ENCODE results near the gene FNTB. TPM values are rescaled to one million over a fixed set of nuclear protein-coding genes. Genes with fewer than 3 reads are reported as not detected.

FNTB gene, protein sequence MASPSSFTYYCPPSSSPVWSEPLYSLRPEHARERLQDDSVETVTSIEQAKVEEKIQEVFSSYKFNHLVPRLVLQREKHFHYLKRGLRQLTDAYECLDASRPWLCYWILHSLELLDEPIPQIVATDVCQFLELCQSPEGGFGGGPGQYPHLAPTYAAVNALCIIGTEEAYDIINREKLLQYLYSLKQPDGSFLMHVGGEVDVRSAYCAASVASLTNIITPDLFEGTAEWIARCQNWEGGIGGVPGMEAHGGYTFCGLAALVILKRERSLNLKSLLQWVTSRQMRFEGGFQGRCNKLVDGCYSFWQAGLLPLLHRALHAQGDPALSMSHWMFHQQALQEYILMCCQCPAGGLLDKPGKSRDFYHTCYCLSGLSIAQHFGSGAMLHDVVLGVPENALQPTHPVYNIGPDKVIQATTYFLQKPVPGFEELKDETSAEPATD
- 17.3 and 20.2 TPM in 2 replicates for polyA plus RNA-seq (2011; rRNA removed)
- polyA minus RNA-seq (2011; rRNA and poly(A)+ RNA removed): 31.3 and 40.5 TPM in 2 replicates

DNA sequence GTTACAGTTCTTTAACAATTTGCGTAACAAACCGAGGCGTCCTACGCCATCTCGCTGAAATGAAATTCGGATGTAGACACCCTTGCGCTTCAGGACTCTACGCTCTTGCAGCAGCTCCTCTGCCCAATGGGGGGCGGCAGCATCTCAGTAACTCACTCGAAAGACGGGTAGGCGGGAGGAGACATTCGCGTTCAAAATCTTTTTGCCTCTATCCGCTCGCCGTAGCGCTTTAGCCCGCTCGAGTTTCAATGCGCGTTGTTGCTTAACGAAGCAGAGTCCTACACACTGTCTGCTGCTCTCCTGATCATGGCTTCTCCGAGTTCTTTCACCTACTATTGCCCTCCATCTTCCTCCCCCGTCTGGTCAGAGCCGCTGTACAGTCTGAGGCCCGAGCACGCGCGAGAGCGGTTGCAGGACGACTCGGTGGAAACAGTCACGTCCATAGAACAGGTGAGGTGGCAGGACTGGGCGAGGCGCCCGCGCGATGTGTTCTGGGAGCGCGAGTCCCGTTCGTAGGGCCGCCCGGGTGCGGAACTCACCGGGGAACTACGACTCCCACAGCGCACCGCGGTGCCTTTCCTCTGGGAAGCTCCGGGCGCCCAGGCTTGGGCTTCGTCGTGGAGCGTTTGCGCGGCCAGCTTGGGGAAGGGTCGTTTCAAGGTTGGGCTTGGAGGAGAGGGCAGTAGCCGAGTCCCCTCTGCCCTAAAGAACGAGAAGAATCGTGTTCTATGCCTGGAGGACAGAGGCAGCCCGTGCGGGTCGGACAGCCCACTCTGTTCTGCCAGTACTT is at the start of gene FNTB:
Gene FNTB (plus strand): TSS at position 248 of the 790 bp plus-strand sequence. CDS start 59 bp downstream, at position 307.
- Histone ChIP-seq H3K27me3 (ENCODE audit: control insufficient read depth, insufficient read depth, low read length) (peaks cover 9% of the 10 kb centered on the region), H3K4me3 (ENCODE audit: low read depth, low read length) (peak within 1 kb of the TSS; percentile 99), H3K27ac (ENCODE audit: low read depth, low read length) (peak within 1 kb of the TSS; percentile 80), H3K9me3 (ENCODE audit: control insufficient read depth, insufficient read depth, low read length) (no peaks in the 10 kb centered on the region)
- TF ChIP-seq, protein P1, sequence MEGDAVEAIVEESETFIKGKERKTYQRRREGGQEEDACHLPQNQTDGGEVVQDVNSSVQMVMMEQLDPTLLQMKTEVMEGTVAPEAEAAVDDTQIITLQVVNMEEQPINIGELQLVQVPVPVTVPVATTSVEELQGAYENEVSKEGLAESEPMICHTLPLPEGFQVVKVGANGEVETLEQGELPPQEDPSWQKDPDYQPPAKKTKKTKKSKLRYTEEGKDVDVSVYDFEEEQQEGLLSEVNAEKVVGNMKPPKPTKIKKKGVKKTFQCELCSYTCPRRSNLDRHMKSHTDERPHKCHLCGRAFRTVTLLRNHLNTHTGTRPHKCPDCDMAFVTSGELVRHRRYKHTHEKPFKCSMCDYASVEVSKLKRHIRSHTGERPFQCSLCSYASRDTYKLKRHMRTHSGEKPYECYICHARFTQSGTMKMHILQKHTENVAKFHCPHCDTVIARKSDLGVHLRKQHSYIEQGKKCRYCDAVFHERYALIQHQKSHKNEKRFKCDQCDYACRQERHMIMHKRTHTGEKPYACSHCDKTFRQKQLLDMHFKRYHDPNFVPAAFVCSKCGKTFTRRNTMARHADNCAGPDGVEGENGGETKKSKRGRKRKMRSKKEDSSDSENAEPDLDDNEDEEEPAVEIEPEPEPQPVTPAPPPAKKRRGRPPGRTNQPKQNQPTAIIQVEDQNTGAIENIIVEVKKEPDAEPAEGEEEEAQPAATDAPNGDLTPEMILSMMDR (IDR thresholded peaks at IDR 0.05; ENCODE audit: low read depth, low read length): peak; percentile 83
- CTCF ChIA-PET: interaction anchor here (0.6 to 5.4 kb wide), 14 partner anchors 8 to 838 kb away, joined by 3 to 100 read pairs (median 4); no protein-coding TSS in a partner anchor
- peak; percentile 92 for DNase-seq (ENCODE audit: low read depth, low spot score)
- POLR2A ChIA-PET: interaction anchor here (0.6 to 1.9 kb wide), 7 partner anchors 12 to 447 kb away, joined by 3 to 14 read pairs (median 4); partner anchors contain the start of gene HSPA2

- CTCF ChIA-PET: interaction anchor here (0.8 to 1.5 kb wide), 6 partner anchors 10 to 309 kb away, joined by 3 to 7 read pairs (median 4); no protein-coding TSS in a partner anchor
These were observed 49.4 kb upstream of the FNTB start for GRCh38 chr14:64937171-64937820.

GRCh38 chr14:64937821-64938193 is 48.9 kb upstream of the FNTB start:
- H3K9me3 ChIP-seq (ENCODE audit: control insufficient read depth, insufficient read depth, low read length): no peaks in the 10 kb centered on the region
- H3K4me3 ChIP-seq (ENCODE audit: low read depth, low read length): no peak overlapping the region
- TF ChIP-seq, protein P1 (IDR thresholded peaks at IDR 0.05; ENCODE audit: low read depth, low read length): peak; percentile 42
- H3K27me3 ChIP-seq (ENCODE audit: control insufficient read depth, insufficient read depth, low read length): no peaks in the 10 kb centered on the region
- ChIA-PET POLR2A (no interaction called here), CTCF (interaction anchor here (1.1 to 1.3 kb wide), 2 partner anchors 82 to 114 kb away, joined by 4 to 7 read pairs; no protein-coding TSS in a partner anchor)
- H3K27ac ChIP-seq (ENCODE audit: low read depth, low read length): no peak overlapping the region
- no peak for DNase-seq (ENCODE audit: low read depth, low spot score)

More at GRCh38 chr14:64937171-64937820, 49.4 kb upstream of the FNTB start:
- no peaks in the 10 kb centered on the region for H3K27me3 ChIP-seq (ENCODE audit: control insufficient read depth, insufficient read depth, low read length)
- TF ChIP-seq, protein P1 (IDR thresholded peaks at IDR 0.05; ENCODE audit: low read depth, low read length): no peak
- POLR2A ChIA-PET: no interaction called here
- no peak overlapping the region for H3K27ac ChIP-seq (ENCODE audit: low read depth, low read length)
- no peak for DNase-seq (ENCODE audit: low read depth, low spot score)
- no peaks in the 10 kb centered on the region for H3K9me3 ChIP-seq (ENCODE audit: control insufficient read depth, insufficient read depth, low read length)
- no peak overlapping the region for H3K4me3 ChIP-seq (ENCODE audit: low read depth, low read length)

DNA sequence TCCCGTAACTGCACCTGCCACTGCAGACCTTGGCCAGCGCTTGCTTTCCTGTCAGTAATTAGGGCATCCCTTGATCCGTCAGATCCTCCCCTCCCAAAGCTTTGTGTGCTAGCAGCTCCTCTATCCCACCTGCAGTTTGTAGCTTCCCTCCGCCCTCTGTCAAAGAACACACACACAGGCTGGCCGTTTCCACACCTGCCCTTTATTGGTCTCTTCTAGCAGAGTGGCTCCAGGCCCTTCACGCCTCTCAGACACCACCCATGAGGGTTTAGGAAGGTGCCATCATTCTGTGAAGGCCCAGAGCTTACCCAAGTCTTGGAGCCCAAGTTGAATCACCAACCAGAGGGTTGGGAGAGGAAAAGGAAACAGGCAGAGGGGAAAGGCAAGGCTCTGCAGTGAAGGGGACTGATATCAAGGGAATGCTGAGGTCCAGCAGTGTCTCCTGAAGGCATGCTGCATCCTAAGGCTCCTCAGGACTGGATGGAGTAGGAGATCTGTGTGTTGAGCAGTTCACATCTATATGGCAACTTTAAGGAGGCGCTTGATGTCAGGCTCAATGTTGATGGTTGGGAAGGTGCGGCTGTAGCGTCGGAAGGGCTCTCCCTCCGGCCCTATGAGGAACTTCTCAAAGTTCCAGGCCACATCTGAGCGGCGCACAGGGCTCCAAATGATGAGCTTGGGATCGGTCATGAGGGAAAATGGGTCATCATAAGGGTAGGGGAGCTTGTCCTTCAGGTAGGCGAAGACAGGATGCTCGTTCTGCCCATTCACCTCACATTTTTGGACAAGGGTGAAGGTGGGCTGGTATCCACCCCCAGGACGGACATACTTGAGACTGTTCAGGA is 47.5 kb upstream of the FNTB start:
- ChIA-PET POLR2A (no interaction called here), CTCF (interaction anchor here (0.5 to 1.3 kb wide), 5 partner anchors 14 to 476 kb away, joined by 3 to 11 read pairs (median 3); no protein-coding TSS in a partner anchor)
- no peak overlapping the region for H3K4me3 ChIP-seq (ENCODE audit: low read depth, low read length)
- H3K9me3 ChIP-seq (ENCODE audit: control insufficient read depth, insufficient read depth, low read length): no peaks in the 10 kb centered on the region
- H3K27me3 ChIP-seq (ENCODE audit: control insufficient read depth, insufficient read depth, low read length): no peaks in the 10 kb centered on the region
- TF ChIP-seq, protein P1 (IDR thresholded peaks at IDR 0.05; ENCODE audit: low read depth, low read length): no peak
- H3K27ac ChIP-seq (ENCODE audit: low read depth, low read length): no peak overlapping the region
- DNase-seq (ENCODE audit: low read depth, low spot score): no peak
